Measurements from ENCODE around the gene UTP14C.
"Not testable (repeated sequence)": the region's sequence is repeated elsewhere in the genome, so short reads cannot be mapped to it uniquely, and the experiment has no call there.

The UTP14C gene

GRCh38 chr13:52003541-52003940, 20.9 kb upstream of the UTP14C start:
- no peak for DNase-seq (ENCODE audit: low read depth in 2 of 2)

GRCh38 chr13:52004511-52005170, 19.9 kb upstream of the UTP14C start:
- DNase-seq (ENCODE audit: low read depth in 2 of 2), result no peak

- no peak for DNase-seq (ENCODE audit: low read depth in 2 of 2)
These were observed 18.5 kb upstream of the UTP14C start for GRCh38 chr13:52005841-52006522.

GRCh38 chr13:52006523-52007245, 17.8 kb upstream of the UTP14C start:
- DNase-seq (ENCODE audit: low read depth in 2 of 2), result no peak

GRCh38 chr13:52009946-52010345, 14.5 kb upstream of the UTP14C start:
- no peak for DNase-seq (ENCODE audit: low read depth in 2 of 2)

- DNase-seq (ENCODE audit: low read depth in 2 of 2), result no peak
These were observed 13.4 kb upstream of the UTP14C start, which contains the start of gene ATP7B for GRCh38 chr13:52010890-52011631. ATP7B (minus strand) TSS chr13:52011450; CDS start chr13:52011337, 113 bp downstream.

- peak; percentile 96 for DNase-seq (ENCODE audit: low read depth in 2 of 2)
These were observed 12.6 kb upstream of the UTP14C start, which contains the start of gene ALG11 for GRCh38 chr13:52011632-52012511. ALG11 (plus strand) TSS chr13:52012398; CDS start chr13:52012419, 21 bp downstream.

GRCh38 chr13:52012512-52012836, 12.0 kb upstream of the UTP14C start:
- no peak for DNase-seq (ENCODE audit: low read depth in 2 of 2)

GRCh38 chr13:52016296-52016695, 8.2 kb upstream of the UTP14C start:
- DNase-seq (ENCODE audit: low read depth in 2 of 2), result no peak

- no peak for DNase-seq (ENCODE audit: low read depth in 2 of 2)
These were observed 4.3 kb upstream of the UTP14C start for GRCh38 chr13:52020191-52020590.

GRCh38 chr13:52022356-52022755, 2.1 kb upstream of the UTP14C start:
- DNase-seq (ENCODE audit: low read depth in 2 of 2), result no peak

- no peak for DNase-seq (ENCODE audit: low read depth in 2 of 2)
These were observed 1.2 kb downstream of the UTP14C start for GRCh38 chr13:52025475-52026245.

GRCh38 chr13:52026246-52026626, 1.7 kb downstream of the UTP14C start:
- no peak for DNase-seq (ENCODE audit: low read depth in 2 of 2)

- DNase-seq (ENCODE audit: low read depth in 2 of 2), result no peak
These were observed 3.3 kb downstream of the UTP14C start for GRCh38 chr13:52027832-52028231.

GRCh38 chr13:52029569-52029968, 5.1 kb downstream of the UTP14C start:
- DNase-seq (ENCODE audit: low read depth in 2 of 2), result no peak

- not testable (repeated sequence) for DNase-seq (ENCODE audit: low read depth in 2 of 2)
These were observed 5.9 kb downstream of the UTP14C start for GRCh38 chr13:52030401-52030800.

GRCh38 chr13:52033039-52033438, 8.5 kb downstream of the UTP14C start:
- DNase-seq (ENCODE audit: low read depth in 2 of 2), result no peak

- no peak for DNase-seq (ENCODE audit: low read depth in 2 of 2)
These were observed 10.2 kb downstream of the UTP14C start for GRCh38 chr13:52034616-52035226.

GRCh38 chr13:52036037-52036436, 11.5 kb downstream of the UTP14C start:
- no peak for DNase-seq (ENCODE audit: low read depth in 2 of 2)

- no peak for DNase-seq (ENCODE audit: low read depth in 2 of 2)
These were observed 19.2 kb downstream of the UTP14C start for GRCh38 chr13:52043675-52044074.

All from fibroblast of skin of left quadriceps (primary cell).